HCT116 (cell line): ENCODE measurements around the gene GPC5. TPM values are rescaled to one million over a fixed set of nuclear protein-coding genes. Genes with fewer than 3 reads are reported as not detected.

ENCODE experiments used
- ATAC-seq: fragments of 200-7000 bp; cut with Tn5 transposase; 2 replicates; pipeline ENCODE4 v1.9.1; 2020; ENCODE audit warnings: mild to moderate bottlenecking, moderate library complexity
- BruUV-seq: library from RNA; stranded (reverse); fragments of 400-500 nt; replicated peaks from 2 replicates; lab custom pipeline; 2021; lab: Mats Ljungman, UMichigan
- CTCF ChIA-PET: fragments of 300-600 bp; sonication (Branson Sonifier 250); formaldehyde crosslinking; loops from one replicate; lab custom pipeline; 2021; ENCODE audit warnings: antibody characterized with exemption; lab: Charles Lee
- POLR2A ChIA-PET: fragments of 300-600, 350-600 bp; sonication (Branson Sonifier 250); formaldehyde crosslinking; loops from one replicate; lab custom pipeline; 2021; ENCODE audit warnings: antibody characterized with exemption; lab: Charles Lee
- RAD21 ChIA-PET, 2 experiments: fragments of 300-600 bp; sonication (Branson Sonifier 250); formaldehyde crosslinking; loops; one replicate each; lab custom pipeline; 2023; ENCODE audit warnings: low total read pairs in 2 of 2; ENCODE audit not compliant: uncharacterized antibody in 2 of 2, unreplicated experiment in 2 of 2, low non-redundant PET in 1 of 2; lab: Charles Lee
- DNase-seq: peaks from one replicate; pipeline ENCODE4 v3.0.0-alpha.2; 2010; ENCODE audit warnings: low read depth, low spot score
- H2AFZ ChIP-seq: fragments of 200-600 bp; shearing (Covaris generic), sonication (generic); 2 replicates; pipeline ENCODE4 v1.6.1; 2017; ENCODE audit warnings: low read depth, mixed run types, mixed read lengths, antibody characterized with exemption, low read length; ENCODE audit not compliant: poor library complexity, severe bottlenecking
- H3K27ac ChIP-seq: 2 replicates; pipeline ENCODE4 v1.5.1; 2012; ENCODE audit warnings: low read depth, low read length
- H3K27me3 ChIP-seq: fragments of 200-600 bp; sonication (generic); 2 replicates; pipeline ENCODE4 v1.6.1; 2016; ENCODE audit warnings: mixed run types, low read length, mixed read lengths; ENCODE audit not compliant: insufficient read depth
- H3K36me3 ChIP-seq, 2 experiments: fragments of 200-500 bp in 1 of 2; fragments of 200-600 bp in 1 of 2; sonication (Bioruptor generic) in 1 of 2; sonication (generic) in 1 of 2; 2 replicates each; pipeline versions ENCODE4 v1.5.1 to v1.6.1; 2014 to 2016; ENCODE audit warnings: low read length in 2 of 2, inconsistent platforms in 1 of 2, mixed read lengths in 1 of 2, mixed run types in 1 of 2; ENCODE audit not compliant: insufficient read depth in 2 of 2, control insufficient read depth in 1 of 2
- H3K4me1 ChIP-seq, 2 experiments: fragments of 200-600 bp in 1 of 2; sonication (generic) in 1 of 2; 2 replicates each; pipeline versions ENCODE4 v1.5.1 to v1.6.1; 2012 to 2017; ENCODE audit warnings: low read length in 2 of 2, inconsistent platforms in 1 of 2, mild to moderate bottlenecking in 1 of 2, mixed read lengths in 1 of 2, mixed run types in 1 of 2, moderate library complexity in 1 of 2; ENCODE audit not compliant: insufficient read depth in 2 of 2, control insufficient read depth in 1 of 2
- H3K4me2 ChIP-seq: fragments of 200-600 bp; sonication (generic); 2 replicates; pipeline ENCODE4 v1.6.1; 2017; ENCODE audit warnings: mixed run types, low read length, mixed read lengths
- H3K4me3 ChIP-seq, 2 experiments: fragments of 200-600 bp in 1 of 2; sonication (generic) in 1 of 2; replicated peaks in 1 of 2; 2 replicates each; pipeline ENCODE4 v1.5.1; 2011 to 2016; ENCODE audit warnings: low read length in 2 of 2, control low read depth in 1 of 2, low read depth in 1 of 2, mild to moderate bottlenecking in 1 of 2, mixed read lengths in 1 of 2, mixed run types in 1 of 2
- H3K79me2 ChIP-seq: fragments of 200-600 bp; sonication (generic); 2 replicates; pipeline ENCODE4 v1.6.1; 2017; ENCODE audit warnings: mild to moderate bottlenecking, mixed run types, low read length, moderate library complexity, mixed read lengths; ENCODE audit not compliant: insufficient read depth
- H3K9ac ChIP-seq: fragments of 200-600 bp; sonication (generic); 2 replicates; pipeline ENCODE4 v1.6.1; 2016; ENCODE audit warnings: low read length, mixed read lengths
- H3K9me2 ChIP-seq: fragments of 200-600 bp; sonication (generic), shearing (Covaris generic); 2 replicates; pipeline ENCODE4 v1.6.1; 2017; ENCODE audit warnings: mixed run types, mild to moderate bottlenecking, moderate library complexity; ENCODE audit not compliant: insufficient read depth
- H3K9me3 ChIP-seq, 2 experiments: fragments of 200-500 bp in 1 of 2; fragments of 200-600 bp in 1 of 2; sonication (Bioruptor generic) in 1 of 2; sonication (generic) in 1 of 2; 2 replicates each; pipeline ENCODE4 v1.6.1; 2014 to 2017; ENCODE audit warnings: low read length in 2 of 2, mixed read lengths in 2 of 2, inconsistent platforms in 1 of 2, low read depth in 1 of 2, mild to moderate bottlenecking in 1 of 2, mixed run types in 1 of 2, moderate library complexity in 1 of 2; ENCODE audit not compliant: control insufficient read depth in 1 of 2, insufficient read depth in 1 of 2
- H4K20me1 ChIP-seq: fragments of 200-600 bp; sonication (generic), shearing (Covaris generic); 2 replicates; pipeline ENCODE4 v1.6.1; 2017; ENCODE audit warnings: mixed run types, mild to moderate bottlenecking, moderate library complexity; ENCODE audit not compliant: insufficient read depth
- CBX3 ChIP-seq: IDR thresholded peaks from 2 replicates; pipeline ENCODE4 v1.6.1; 2012; ENCODE audit warnings: low read depth
- EGR1 ChIP-seq: IDR thresholded peaks from 2 replicates; pipeline ENCODE4 v1.6.1; 2012; ENCODE audit warnings: low read depth
- FOSL1 ChIP-seq: IDR thresholded peaks from 2 replicates; pipeline ENCODE4 v1.6.1; 2012; ENCODE audit warnings: low read depth
- POLR2A ChIP-seq: IDR thresholded peaks from 2 replicates; pipeline ENCODE4 v1.7.0; 2011; ENCODE audit warnings: borderline replicate concordance; ENCODE audit not compliant: insufficient read depth, insufficient read length; ENCODE audit errors: extremely low read depth
- POLR2AphosphoS5 ChIP-seq: IDR thresholded peaks from 2 replicates; pipeline ENCODE4 v1.6.1; 2011; ENCODE audit warnings: mild to moderate bottlenecking, low read depth, low read length, moderate library complexity
- REST ChIP-seq: IDR thresholded peaks from 2 replicates; pipeline ENCODE4 v1.6.1; 2012; ENCODE audit warnings: low read depth
- SIN3A ChIP-seq: IDR thresholded peaks from 2 replicates; pipeline ENCODE4 v1.6.1; 2012; ENCODE audit warnings: low read depth
- SP1 ChIP-seq: IDR thresholded peaks from 2 replicates; pipeline ENCODE4 v1.6.1; 2012; ENCODE audit warnings: low read depth
- ZNF274 ChIP-seq: fragments of 200-500 bp; sonication (Bioruptor generic); IDR thresholded peaks from 2 replicates; pipeline ENCODE4 v1.6.1; 2014; ENCODE audit warnings: mild to moderate bottlenecking, low read depth, low read length, inconsistent platforms
- intact Hi-C: fragments of 100-400 bp; cut with micrococcal nuclease; formaldehyde crosslinking; loops from 2 replicates; pipeline ENCODE4 v1.10.0; 2022
- total RNA-seq: library from RNA; stranded (reverse); gene quantifications from one replicate; pipeline ENCODE4 v1.2.1, GENCODE V29; 2021; ENCODE audit not compliant: unreplicated experiment

GPC5 gene
- total RNA-seq, 1 experiment from 2014 or later: not detected

GRCh38 chr13:91965511-91965910 is 567.1 kb downstream of the GPC5 start:
- POLR2A ChIA-PET: no interaction called here
- Histone ChIP-seq H3K4me1 (no peaks in the 10 kb centered on the region), H3K9me3 (peaks cover 0 to 12% of the 10 kb centered on the region in 2 experiments; a peak in 2 of 4 replicates), H3K79me2 (no peaks in the 10 kb centered on the region), H3K27me3 (no peaks in the 10 kb centered on the region), H3K27ac (no peak overlapping the region), H2AFZ (no peak overlapping the region), H3K9ac (no peak overlapping the region), H3K4me3 (no peak overlapping the region), H3K36me3 (no peaks in the 10 kb centered on the region), H4K20me1 (no peaks in the 10 kb centered on the region), H3K4me2 (no peak overlapping the region), H3K9me2 (no peaks in the 10 kb centered on the region)
- ATAC-seq (no peak), DNase-seq (no peak)
- BruUV-seq: no TSS peak
- RAD21 ChIA-PET: no interaction called here
- CTCF ChIA-PET: no interaction called here
- intact Hi-C loops: no loop called here
- TF ChIP-seq POLR2A (no peak), REST (no peak), SIN3A (no peak), FOSL1 (no peak), POLR2AphosphoS5 (no peak), ZNF274 (no peak), CBX3 (no peak), EGR1 (no peak), SP1 (no peak)
